ENCODE measurements around the gene ANXA6. TPM values are rescaled to one million over a fixed set of nuclear protein-coding genes. Genes with fewer than 3 reads are reported as not detected.

ANXA6 gene
- total RNA-seq, 2 experiments from 2014 or later = 518 to 538 TPM

GRCh38 chr5:151074557-151074956 lies 83.0 kb downstream of the ANXA6 start:
- no peak overlapping the region for H3K27ac Mint-ChIP-seq
- no peaks in the 10 kb centered on the region for H3K9me3 Mint-ChIP-seq
- ATAC-seq (ENCODE audit: low read depth) (no peak), DNase-seq (no peak)
- H3K27me3 Mint-ChIP-seq = no peaks in the 10 kb centered on the region
- H3K4me1 Mint-ChIP-seq = peaks cover 63% of the 10 kb centered on the region
- POLR2A ChIA-PET = interaction anchor here (0.9 kb wide), 1 partner anchor 923 kb away, joined by 5 read pairs; no protein-coding TSS in a partner anchor
- H3K4me3 Mint-ChIP-seq = no peak overlapping the region
- peaks cover 43% of the 10 kb centered on the region for H3K36me3 Mint-ChIP-seq

- H3K4me3 Mint-ChIP-seq = no peak overlapping the region
- no peak overlapping the region for H3K27ac Mint-ChIP-seq
- no peaks in the 10 kb centered on the region for H3K27me3 Mint-ChIP-seq
- ATAC-seq (ENCODE audit: low read depth) (no peak), DNase-seq (no peak)
- peaks cover 64% of the 10 kb centered on the region for H3K4me1 Mint-ChIP-seq
- H3K36me3 Mint-ChIP-seq = peaks cover 44% of the 10 kb centered on the region
- no peaks in the 10 kb centered on the region for H3K9me3 Mint-ChIP-seq
- POLR2A ChIA-PET = no interaction called here
Observed at GRCh38 chr5:151073280-151073679, 84.3 kb downstream of the ANXA6 start.

GRCh38 chr5:151072630-151073025 lies 85.0 kb downstream of the ANXA6 start:
- Mint-ChIP-seq H3K27ac (peak overlapping the region; percentile 53), H3K27me3 (no peaks in the 10 kb centered on the region), H3K4me1 (peaks cover 64% of the 10 kb centered on the region), H3K4me3 (no peak overlapping the region), H3K9me3 (no peaks in the 10 kb centered on the region), H3K36me3 (peaks cover 45% of the 10 kb centered on the region)
- DNase-seq (no peak), ATAC-seq (ENCODE audit: low read depth) (no peak)
- POLR2A ChIA-PET = no interaction called here

GRCh38 chr5:151071848-151072629 lies 85.5 kb downstream of the ANXA6 start:
- Mint-ChIP-seq H3K4me1 (peaks cover 63% of the 10 kb centered on the region), H3K4me3 (no peak overlapping the region), H3K9me3 (no peaks in the 10 kb centered on the region), H3K27me3 (no peaks in the 10 kb centered on the region), H3K27ac (peak overlapping the region; percentile 53), H3K36me3 (peaks cover 50% of the 10 kb centered on the region)
- ATAC-seq (ENCODE audit: low read depth) = no peak
- POLR2A ChIA-PET = interaction anchor here (1.0 kb wide), 1 partner anchor 17 kb away, joined by 3 read pairs; no protein-coding TSS in a partner anchor
- no peak for DNase-seq

- Mint-ChIP-seq H3K36me3 (peaks cover 41% of the 10 kb centered on the region), H3K9me3 (no peaks in the 10 kb centered on the region), H3K27ac (no peak overlapping the region), H3K4me1 (peaks cover 55% of the 10 kb centered on the region), H3K4me3 (no peak overlapping the region), H3K27me3 (no peaks in the 10 kb centered on the region)
- no peak for DNase-seq
- POLR2A ChIA-PET = interaction anchor here (0.6 to 1.0 kb wide), 2 partner anchors 18 to 590 kb away, joined by 3 read pairs; no protein-coding TSS in a partner anchor
- no peak for ATAC-seq (ENCODE audit: low read depth)
Observed at GRCh38 chr5:151071021-151071420, 86.6 kb downstream of the ANXA6 start.

- Mint-ChIP-seq H3K4me1 (peaks cover 57% of the 10 kb centered on the region), H3K4me3 (no peak overlapping the region), H3K27ac (no peak overlapping the region), H3K27me3 (no peaks in the 10 kb centered on the region), H3K9me3 (no peaks in the 10 kb centered on the region), H3K36me3 (peaks cover 37% of the 10 kb centered on the region)
- POLR2A ChIA-PET = interaction anchor here (1.1 kb wide), 1 partner anchor 9 kb away, joined by 4 read pairs; no protein-coding TSS in a partner anchor
- DNase-seq = no peak
- no peak for ATAC-seq (ENCODE audit: low read depth)
Observed at GRCh38 chr5:151070449-151070848, 87.1 kb downstream of the ANXA6 start.

GRCh38 chr5:151068433-151069197 lies 89.0 kb downstream of the ANXA6 start:
- Mint-ChIP-seq H3K9me3 (no peaks in the 10 kb centered on the region), H3K27ac (peak overlapping the region; percentile 61), H3K4me3 (peak overlapping the region; percentile 55), H3K27me3 (no peaks in the 10 kb centered on the region), H3K36me3 (peaks cover 27% of the 10 kb centered on the region), H3K4me1 (peaks cover 55% of the 10 kb centered on the region)
- ATAC-seq (ENCODE audit: low read depth) (peak; percentile 66), DNase-seq (no peak)
- POLR2A ChIA-PET = no interaction called here

- H3K36me3 Mint-ChIP-seq = peaks cover 25% of the 10 kb centered on the region
- ATAC-seq (ENCODE audit: low read depth) (no peak), DNase-seq (no peak)
- POLR2A ChIA-PET = no interaction called here
- H3K9me3 Mint-ChIP-seq = no peaks in the 10 kb centered on the region
- H3K27me3 Mint-ChIP-seq = no peaks in the 10 kb centered on the region
- peaks cover 57% of the 10 kb centered on the region for H3K4me1 Mint-ChIP-seq
- peak overlapping the region; percentile 61 for H3K27ac Mint-ChIP-seq
- H3K4me3 Mint-ChIP-seq = peak overlapping the region; percentile 55
Observed at GRCh38 chr5:151067632-151068432, 89.7 kb downstream of the ANXA6 start.

GRCh38 chr5:151066920-151067319 lies 90.7 kb downstream of the ANXA6 start:
- H3K27ac Mint-ChIP-seq = peak overlapping the region; percentile 22

GRCh38 chr5:151065609-151066008 lies 92.0 kb downstream of the ANXA6 start:
- no peaks in the 10 kb centered on the region for H3K9me3 Mint-ChIP-seq
- no peak overlapping the region for H3K27ac Mint-ChIP-seq
- DNase-seq (no peak), ATAC-seq (ENCODE audit: low read depth) (no peak)
- H3K4me1 Mint-ChIP-seq = peaks cover 45% of the 10 kb centered on the region
- H3K27me3 Mint-ChIP-seq = no peaks in the 10 kb centered on the region
- POLR2A ChIA-PET = no interaction called here
- no peak overlapping the region for H3K4me3 Mint-ChIP-seq
- H3K36me3 Mint-ChIP-seq = peaks cover 31% of the 10 kb centered on the region

More at GRCh38 chr5:151066920-151067319, 90.7 kb downstream of the ANXA6 start:
- no peak for ATAC-seq (ENCODE audit: low read depth)
- H3K9me3 Mint-ChIP-seq = no peaks in the 10 kb centered on the region
- H3K27me3 Mint-ChIP-seq = no peaks in the 10 kb centered on the region
- no peak overlapping the region for H3K4me3 Mint-ChIP-seq
- POLR2A ChIA-PET = no interaction called here
- no peak for DNase-seq
- H3K36me3 Mint-ChIP-seq = peaks cover 25% of the 10 kb centered on the region
- H3K4me1 Mint-ChIP-seq = peaks cover 51% of the 10 kb centered on the region

- Mint-ChIP-seq H3K27ac (no peak overlapping the region), H3K4me1 (peaks cover 45% of the 10 kb centered on the region), H3K27me3 (no peaks in the 10 kb centered on the region), H3K4me3 (no peak overlapping the region), H3K36me3 (peaks cover 31% of the 10 kb centered on the region), H3K9me3 (no peaks in the 10 kb centered on the region)
- POLR2A ChIA-PET = interaction anchor here (0.9 kb wide), 1 partner anchor 29 kb away, joined by 3 read pairs; no protein-coding TSS in a partner anchor
- ATAC-seq (ENCODE audit: low read depth) (no peak), DNase-seq (no peak)
Observed at GRCh38 chr5:151064916-151065499, 92.6 kb downstream of the ANXA6 start.

- H3K4me1 Mint-ChIP-seq = peaks cover 40% of the 10 kb centered on the region
- no peak for ATAC-seq (ENCODE audit: low read depth)
- no peaks in the 10 kb centered on the region for H3K27me3 Mint-ChIP-seq
- peaks cover 28% of the 10 kb centered on the region for H3K36me3 Mint-ChIP-seq
- POLR2A ChIA-PET = interaction anchor here (0.6 kb wide), 1 partner anchor 87 kb away, joined by 4 read pairs; no protein-coding TSS in a partner anchor
- peak overlapping the region; percentile 30 for H3K27ac Mint-ChIP-seq
- H3K4me3 Mint-ChIP-seq = no peak overlapping the region
- no peaks in the 10 kb centered on the region for H3K9me3 Mint-ChIP-seq
- no peak for DNase-seq
Observed at GRCh38 chr5:151063142-151063989, 94.2 kb downstream of the ANXA6 start.
